MM.1S (cell line): ENCODE results near the gene PRIMPOL.
"Not testable (repeated sequence)": the region's sequence is repeated elsewhere in the genome, so short reads cannot be mapped to it uniquely, and the experiment has no call there.

Experiments used
- DNase-seq: peaks from one replicate; pipeline ENCODE4 v3.0.0-alpha.2; 2015
- H2AFZ ChIP-seq: fragments of 300-600 bp; sonication (generic); 2 replicates; pipeline ENCODE4 v1.6.0; 2016; ENCODE audit warnings: antibody characterized with exemption, low read length
- H3F3A ChIP-seq: fragments of 300-600 bp; sonication (generic); 2 replicates; pipeline ENCODE4 v1.6.1; 2016; ENCODE audit warnings: mild to moderate bottlenecking, antibody characterized with exemption, low read length, moderate library complexity, mixed read lengths; ENCODE audit not compliant: insufficient read depth
- H3K27ac ChIP-seq: fragments of 300-600 bp; sonication (generic); 2 replicates; pipeline ENCODE4 v1.5.1; 2016; ENCODE audit warnings: mild to moderate bottlenecking, low read length
- H3K27me3 ChIP-seq: fragments of 300-600 bp; sonication (generic); replicated peaks from 2 replicates; pipeline ENCODE4 v1.6.0; 2016; ENCODE audit warnings: low read length; ENCODE audit not compliant: insufficient read depth
- H3K36me3 ChIP-seq: fragments of 300-600 bp; sonication (generic); replicated peaks from 2 replicates; pipeline ENCODE4 v1.6.1; 2016; ENCODE audit warnings: mild to moderate bottlenecking, low read length, mixed read lengths; ENCODE audit not compliant: insufficient read depth
- H3K4me1 ChIP-seq: fragments of 300-600 bp; sonication (generic); 2 replicates; pipeline ENCODE4 v1.6.1; 2016; ENCODE audit warnings: low read length, mixed read lengths
- H3K4me2 ChIP-seq: fragments of 300-600 bp; sonication (generic); 2 replicates; pipeline ENCODE4 v1.6.0; 2016; ENCODE audit warnings: low read depth, low read length
- H3K4me3 ChIP-seq: fragments of 300-600 bp; sonication (generic); 2 replicates; pipeline ENCODE4 v1.5.1; 2016; ENCODE audit warnings: low read length, mixed read lengths
- H3K79me2 ChIP-seq: fragments of 300-600 bp; sonication (generic); 2 replicates; pipeline ENCODE4 v1.6.1; 2016; ENCODE audit warnings: mixed run types, low read length, mixed read lengths
- H3K9ac ChIP-seq: fragments of 300-600 bp; sonication (generic); 2 replicates; pipeline ENCODE4 v1.6.1; 2016; ENCODE audit warnings: low read length, mixed read lengths
- H3K9me2 ChIP-seq: fragments of 300-600 bp; sonication (generic); replicated peaks from 2 replicates; pipeline ENCODE4 v1.6.1; 2016; ENCODE audit warnings: mild to moderate bottlenecking, low read length, mixed read lengths; ENCODE audit not compliant: insufficient read depth
- H3K9me3 ChIP-seq: fragments of 300-600 bp; sonication (generic); replicated peaks from 2 replicates; pipeline ENCODE4 v1.6.1; 2016; ENCODE audit warnings: mild to moderate bottlenecking, low read length, mixed read lengths; ENCODE audit not compliant: insufficient read depth
- H4K20me1 ChIP-seq: fragments of 300-600 bp; sonication (generic); 2 replicates; pipeline ENCODE4 v1.6.1; 2016; ENCODE audit warnings: mild to moderate bottlenecking, low read length, moderate library complexity, mixed read lengths; ENCODE audit not compliant: insufficient read depth
- EZH2 ChIP-seq: fragments of 300-600 bp; sonication (generic); optimal IDR thresholded peaks from 2 replicates; pipeline ENCODE3; 2017; ENCODE audit warnings: low read depth, mild to moderate bottlenecking, antibody characterized with exemption, low read length, mixed read lengths
- EZH2phosphoT487 ChIP-seq: fragments of 300-600 bp; sonication (generic); IDR thresholded peaks from 2 replicates; pipeline ENCODE4 v1.6.1; 2018; ENCODE audit warnings: antibody characterized with exemption, low read length
- TF ChIP-seq, protein P1 (sequence below): fragments of 300-600 bp; sonication (generic); IDR thresholded peaks from 2 replicates; pipeline ENCODE4 v1.5.1; 2016; ENCODE audit warnings: antibody characterized with exemption, low read length, mixed read lengths

The PRIMPOL gene

GRCh38 chr4:184648313-184649025 lies 1.1 kb upstream of the PRIMPOL start:
- Histone ChIP-seq H3K9ac (peak overlapping the region; percentile 90), H3K79me2 (peaks cover 70% of the 10 kb centered on the region), H4K20me1 (no peaks in the 10 kb centered on the region), H3K36me3 (peaks cover 10% of the 10 kb centered on the region; the same call in 1 of the 2 replicates), H3K4me2 (peak overlapping the region; percentile 82), H3F3A (peaks cover 34% of the 10 kb centered on the region), H2AFZ (no peak overlapping the region), H3K27me3 (no peaks in the 10 kb centered on the region), H3K27ac (peak overlapping the region; percentile 74), H3K4me1 (peaks cover 29% of the 10 kb centered on the region), H3K9me3 (no peaks in the 10 kb centered on the region), H3K9me2 (no peaks in the 10 kb centered on the region), H3K4me3 (peak overlapping the region; percentile 90)
- DNase-seq, result peak; percentile 64
- TF ChIP-seq EZH2 (no peak), EZH2phosphoT487 (no peak)
- TF ChIP-seq, protein P1, sequence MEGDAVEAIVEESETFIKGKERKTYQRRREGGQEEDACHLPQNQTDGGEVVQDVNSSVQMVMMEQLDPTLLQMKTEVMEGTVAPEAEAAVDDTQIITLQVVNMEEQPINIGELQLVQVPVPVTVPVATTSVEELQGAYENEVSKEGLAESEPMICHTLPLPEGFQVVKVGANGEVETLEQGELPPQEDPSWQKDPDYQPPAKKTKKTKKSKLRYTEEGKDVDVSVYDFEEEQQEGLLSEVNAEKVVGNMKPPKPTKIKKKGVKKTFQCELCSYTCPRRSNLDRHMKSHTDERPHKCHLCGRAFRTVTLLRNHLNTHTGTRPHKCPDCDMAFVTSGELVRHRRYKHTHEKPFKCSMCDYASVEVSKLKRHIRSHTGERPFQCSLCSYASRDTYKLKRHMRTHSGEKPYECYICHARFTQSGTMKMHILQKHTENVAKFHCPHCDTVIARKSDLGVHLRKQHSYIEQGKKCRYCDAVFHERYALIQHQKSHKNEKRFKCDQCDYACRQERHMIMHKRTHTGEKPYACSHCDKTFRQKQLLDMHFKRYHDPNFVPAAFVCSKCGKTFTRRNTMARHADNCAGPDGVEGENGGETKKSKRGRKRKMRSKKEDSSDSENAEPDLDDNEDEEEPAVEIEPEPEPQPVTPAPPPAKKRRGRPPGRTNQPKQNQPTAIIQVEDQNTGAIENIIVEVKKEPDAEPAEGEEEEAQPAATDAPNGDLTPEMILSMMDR, result no peak

- Histone ChIP-seq H3K9me3 (no peaks in the 10 kb centered on the region), H4K20me1 (no peaks in the 10 kb centered on the region), H3K79me2 (peaks cover 53% of the 10 kb centered on the region), H3K9ac (peak overlapping the region; percentile 82), H3F3A (peaks cover 34% of the 10 kb centered on the region), H2AFZ (peak overlapping the region; percentile 79), H3K36me3 (no peaks in the 10 kb centered on the region), H3K4me2 (peak overlapping the region; percentile 93), H3K27me3 (no peaks in the 10 kb centered on the region), H3K27ac (peak overlapping the region; percentile 55; the same call in 1 of the 2 replicates), H3K4me1 (peaks cover 21% of the 10 kb centered on the region), H3K9me2 (no peaks in the 10 kb centered on the region), H3K4me3 (peak overlapping the region; percentile 77)
- TF ChIP-seq EZH2 (no peak), EZH2phosphoT487 (no peak)
- TF ChIP-seq, protein P1, result no peak
- peak; percentile 46 for DNase-seq
Observed at GRCh38 chr4:184649971-184650855, 675 bp downstream of the PRIMPOL start.

DNA sequence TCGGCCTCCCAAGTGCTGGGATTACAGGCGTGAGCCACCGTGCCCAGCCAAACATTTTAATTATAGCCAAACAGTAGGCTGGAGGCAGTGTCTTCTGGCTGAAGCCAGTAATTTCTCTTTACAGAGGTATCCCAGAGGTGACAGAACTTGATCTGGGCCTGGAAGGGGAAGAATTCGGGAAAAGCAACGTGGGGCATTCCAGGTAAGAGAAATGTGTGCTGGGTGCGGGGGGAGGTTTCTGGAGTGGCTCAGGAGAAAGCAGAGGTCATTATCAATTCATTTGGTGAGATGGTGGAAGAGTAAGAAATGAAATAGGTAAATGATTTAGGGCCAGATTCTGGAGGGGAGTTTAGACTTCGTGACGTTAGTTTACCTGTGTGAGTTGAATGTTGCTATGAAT lies 2.4 kb downstream of the PRIMPOL start:
- Histone ChIP-seq H3K27ac (no peak overlapping the region), H3K27me3 (no peaks in the 10 kb centered on the region), H3K9me2 (no peaks in the 10 kb centered on the region), H3F3A (peaks cover 18% of the 10 kb centered on the region), H3K4me3 (no peak overlapping the region), H3K9me3 (no peaks in the 10 kb centered on the region), H3K36me3 (no peaks in the 10 kb centered on the region), H3K79me2 (peaks cover 36% of the 10 kb centered on the region), H3K4me1 (0 out of 2 replicates have a peak, but pooled peaks cover 6% of the 10 kb centered on the region), H3K4me2 (no peak overlapping the region), H2AFZ (no peak overlapping the region), H3K9ac (no peak overlapping the region), H4K20me1 (no peaks in the 10 kb centered on the region)
- no peak for DNase-seq
- TF ChIP-seq, protein P1, result no peak
- TF ChIP-seq EZH2phosphoT487, result no peak
- TF ChIP-seq EZH2, result no peak

DNA sequence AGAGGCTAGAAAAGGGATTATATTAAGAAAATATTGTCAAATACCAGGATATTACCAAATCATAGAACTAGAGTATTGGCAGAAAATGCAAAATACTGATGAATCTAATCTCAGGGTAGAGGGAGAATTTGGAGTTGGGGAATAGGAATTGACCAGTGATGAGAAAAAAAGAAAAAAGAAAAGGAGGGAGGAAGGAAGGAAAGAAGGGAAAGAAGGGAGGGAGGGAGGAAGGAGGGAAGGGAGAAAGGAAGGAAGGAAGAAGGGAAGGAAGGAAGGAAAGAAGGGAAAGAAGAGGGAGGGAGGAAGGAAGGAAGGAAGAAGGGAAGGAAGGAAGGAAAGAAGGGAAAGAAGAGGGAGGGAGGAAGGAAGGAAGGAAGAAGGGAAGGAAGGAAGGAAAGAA lies 3.1 kb downstream of the PRIMPOL start:
- not testable (repeated sequence) for H3K4me3 ChIP-seq

More for the DNA sequence above, 3.1 kb downstream of the PRIMPOL start:
- not testable (repeated sequence) for H4K20me1 ChIP-seq, H3K36me3 ChIP-seq, H3K27me3 ChIP-seq, H2AFZ ChIP-seq, H3K4me2 ChIP-seq, H3K4me1 ChIP-seq, DNase-seq, H3K9ac ChIP-seq, H3K9me2 ChIP-seq, H3K27ac ChIP-seq, H3K9me3 ChIP-seq
- peaks cover 10% of the 10 kb centered on the region for H3F3A ChIP-seq
- H3K79me2 ChIP-seq, result peaks cover 28% of the 10 kb centered on the region
